SK-N-MC (cell line): ENCODE results near the gene PRKG1.

Experiments used
- EZH2 ChIP-seq: fragments of 200-600 bp; sonication (generic); IDR thresholded peaks from one replicate; pipeline ENCODE4 v1.6.1; 2017; ENCODE audit warnings: antibody characterized with exemption
- POLR2AphosphoS5 ChIP-seq: IDR thresholded peaks from 2 replicates; pipeline ENCODE4 v1.6.1; 2012; ENCODE audit warnings: mild to moderate bottlenecking, low read depth, low read length, borderline replicate concordance

GRCh38 chr10:52194191-52194590, 1119.9 kb downstream of the PRKG1 start:
- TF ChIP-seq POLR2AphosphoS5 (no peak), EZH2 (no peak)
